HFF-Myc (cell line): ENCODE data around the gene JAML.

Experiments
- DNase-seq: peaks from one replicate; pipeline ENCODE4 v3.0.0-alpha.2; 2011; ENCODE audit warnings: low read depth; ENCODE audit errors: extremely low read depth
- H3K4me3 ChIP-seq: replicated peaks from 2 replicates; pipeline ENCODE4 v1.5.1; 2011; ENCODE audit warnings: low read depth, mild to moderate bottlenecking, control low read depth, low read length
- CTCF ChIP-seq: IDR thresholded peaks from 2 replicates; pipeline ENCODE4 v1.5.1; 2012; ENCODE audit warnings: mild to moderate bottlenecking, low read depth, low read length, control low read depth; ENCODE audit errors: missing control alignments

Gene JAML

GRCh38 chr11:118167906-118168305 is 56.9 kb downstream of the JAML start:
- DNase-seq = no peak
- no peak for TF ChIP-seq CTCF
- H3K4me3 ChIP-seq = no peak overlapping the region

GRCh38 chr11:118167253-118167652 is 57.6 kb downstream of the JAML start:
- no peak for DNase-seq
- H3K4me3 ChIP-seq = no peak overlapping the region
- TF ChIP-seq CTCF = no peak

DNA sequence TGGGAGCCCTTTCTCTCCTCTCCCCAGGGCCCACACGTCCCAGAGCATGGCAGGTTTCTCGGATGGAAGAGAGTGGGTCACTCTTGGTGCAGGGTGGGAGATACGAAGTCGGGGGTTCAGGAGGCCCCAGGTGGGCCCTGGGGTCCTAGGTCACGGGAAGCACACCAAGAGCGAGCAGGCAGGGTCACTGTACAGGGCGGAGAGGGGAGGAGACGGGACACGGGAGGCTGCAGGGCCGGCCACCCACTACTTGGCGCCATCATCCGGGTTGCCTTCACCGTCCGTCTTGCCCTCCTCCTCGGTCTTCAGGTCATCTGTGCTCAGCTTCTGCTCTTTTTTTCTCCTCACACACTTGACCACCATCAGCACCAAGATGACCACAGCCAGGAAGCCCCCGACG is 58.2 kb downstream of the JAML start:
- no peak for TF ChIP-seq CTCF

DNA sequence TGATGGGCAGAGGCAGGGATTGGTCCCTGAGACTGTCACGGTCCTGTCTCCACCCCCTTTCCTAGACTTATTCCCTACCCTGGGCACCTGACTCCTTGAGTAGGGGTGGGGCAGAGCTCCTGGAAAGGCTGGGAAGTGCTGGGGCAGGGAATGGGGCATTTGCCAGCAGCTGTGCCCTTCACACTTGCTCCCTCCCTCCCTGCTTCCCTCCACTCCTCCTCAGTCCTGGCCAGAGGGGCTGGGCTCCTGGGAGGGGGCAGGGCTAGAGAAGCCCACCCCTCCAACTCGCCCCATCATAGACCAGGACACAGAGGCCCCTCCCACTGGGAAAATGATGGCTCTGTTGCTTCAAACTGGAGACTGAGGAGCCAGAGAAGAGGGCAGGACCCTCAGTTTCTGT is 59.9 kb downstream of the JAML start:
- no peak overlapping the region for H3K4me3 ChIP-seq
- no peak for DNase-seq
- TF ChIP-seq CTCF = no peak

More for the DNA sequence above, 58.2 kb downstream of the JAML start:
- no peak overlapping the region for H3K4me3 ChIP-seq
- no peak for DNase-seq

GRCh38 chr11:118163494-118163893 is 61.3 kb downstream of the JAML start:
- no peak for TF ChIP-seq CTCF
- no peak for DNase-seq
- no peak overlapping the region for H3K4me3 ChIP-seq

DNA sequence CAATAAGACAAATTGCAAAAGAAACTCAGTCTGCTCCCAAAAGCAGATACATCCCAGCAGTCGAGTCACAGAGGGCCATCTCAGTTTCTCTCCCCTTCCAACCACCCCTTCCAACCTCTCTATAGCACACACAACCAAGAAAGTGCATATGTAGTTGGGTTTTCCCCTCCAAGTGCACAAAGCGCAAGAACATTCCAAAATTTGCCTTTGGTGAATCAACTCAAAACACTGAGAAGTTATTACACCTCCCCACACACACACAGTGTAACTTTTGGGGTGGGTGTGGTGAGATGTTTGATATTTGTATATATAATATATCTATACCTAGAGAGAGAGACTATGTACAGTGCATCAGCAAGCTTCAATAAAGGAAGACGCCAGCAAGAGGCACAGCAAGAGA is 62.0 kb downstream of the JAML start:
- DNase-seq = no peak
- TF ChIP-seq CTCF = no peak
- H3K4me3 ChIP-seq = no peak overlapping the region

GRCh38 chr11:118161786-118162185 is 63.0 kb downstream of the JAML start:
- no peak overlapping the region for H3K4me3 ChIP-seq
- TF ChIP-seq CTCF = no peak
- no peak for DNase-seq
